ENCODE measurements around the gene PGD. TPM values are rescaled to one million over a fixed set of nuclear protein-coding genes. Genes with fewer than 3 reads are reported as not detected.
"Not testable (repeated sequence)": the region's sequence is repeated elsewhere in the genome, so short reads cannot be mapped to it uniquely, and the experiment has no call there.

Gene PGD
- total RNA-seq, 2 experiments from 2014 or later, result 91.6 to 93.7 TPM

DNA sequence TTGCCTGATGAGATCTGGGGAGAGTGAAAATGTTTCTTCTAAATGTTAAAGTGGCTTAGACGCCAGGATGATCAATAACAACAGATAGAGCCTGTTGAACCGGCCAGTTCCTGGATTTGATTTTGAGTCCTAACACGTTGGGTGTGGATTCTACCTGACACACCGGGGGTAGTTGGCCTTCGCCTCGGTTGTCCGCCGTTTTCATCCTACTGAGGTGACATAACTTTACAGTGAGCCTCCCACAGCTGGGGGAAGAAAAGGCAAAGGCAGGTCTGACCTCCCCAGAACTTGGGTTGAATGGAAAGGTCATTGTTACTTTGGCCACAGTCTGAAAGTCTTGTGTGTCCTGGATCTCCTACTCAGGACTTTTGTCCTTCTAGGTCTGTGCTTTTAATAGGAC, 1.1 kb downstream of the PGD start:
- intact Hi-C loops (cut with DNase I, micrococcal nuclease), result no loop called here
- Mint-ChIP-seq H3K27ac (peak overlapping the region; percentile 78), H3K9me3 (ENCODE audit: low read depth) (no peaks in the 10 kb centered on the region), H3K36me3 (ENCODE audit: low read depth) (peaks cover 32% of the 10 kb centered on the region), H3K4me1 (peaks cover 31% of the 10 kb centered on the region), H3K27me3 (no peaks in the 10 kb centered on the region), H3K4me3 (peak overlapping the region; percentile 86)
- DNase-seq, result no peak
- CTCF ChIA-PET, result interaction anchor here (0.6 to 1.8 kb wide), 5 partner anchors 11 to 230 kb away, joined by 3 to 5 read pairs (median 3); no protein-coding TSS in a partner anchor
- POLR2A ChIA-PET, result interaction anchor here (0.6 to 0.9 kb wide), 2 partner anchors 24 to 747 kb away, joined by 3 to 5 read pairs; no protein-coding TSS in a partner anchor
- no peak for ATAC-seq

DNA sequence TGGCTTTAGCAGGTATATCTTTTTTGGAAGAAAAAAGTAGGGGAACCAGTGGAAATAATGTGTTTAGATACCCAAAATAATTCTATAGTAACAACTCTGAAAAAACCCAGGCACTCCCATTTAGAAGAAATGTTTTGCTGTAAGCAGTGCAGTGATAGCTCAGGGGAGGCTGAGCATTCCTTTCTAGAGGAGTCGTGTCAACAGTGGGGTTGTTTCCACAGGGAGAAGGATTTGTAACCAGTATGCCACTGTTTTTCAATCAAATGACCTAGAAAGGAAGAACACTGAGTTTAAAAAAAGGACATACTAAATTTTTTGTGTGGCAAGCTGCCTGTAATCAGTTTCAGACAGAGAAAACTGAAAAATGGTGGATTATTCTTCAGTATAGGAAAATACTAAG, 2.4 kb downstream of the PGD start:
- Mint-ChIP-seq H3K4me3 (no peak overlapping the region), H3K4me1 (peaks cover 31% of the 10 kb centered on the region), H3K27ac (no peak overlapping the region), H3K36me3 (ENCODE audit: low read depth) (peaks cover 34% of the 10 kb centered on the region), H3K27me3 (no peaks in the 10 kb centered on the region), H3K9me3 (ENCODE audit: low read depth) (no peaks in the 10 kb centered on the region)
- intact Hi-C loops (cut with DNase I, micrococcal nuclease), result no loop called here
- no peak for ATAC-seq
- CTCF ChIA-PET, result interaction anchor here (0.6 to 1.4 kb wide), 4 partner anchors 13 to 1542 kb away, joined by 3 to 4 read pairs (median 3); no protein-coding TSS in a partner anchor
- DNase-seq, result no peak
- POLR2A ChIA-PET, result no interaction called here

DNA sequence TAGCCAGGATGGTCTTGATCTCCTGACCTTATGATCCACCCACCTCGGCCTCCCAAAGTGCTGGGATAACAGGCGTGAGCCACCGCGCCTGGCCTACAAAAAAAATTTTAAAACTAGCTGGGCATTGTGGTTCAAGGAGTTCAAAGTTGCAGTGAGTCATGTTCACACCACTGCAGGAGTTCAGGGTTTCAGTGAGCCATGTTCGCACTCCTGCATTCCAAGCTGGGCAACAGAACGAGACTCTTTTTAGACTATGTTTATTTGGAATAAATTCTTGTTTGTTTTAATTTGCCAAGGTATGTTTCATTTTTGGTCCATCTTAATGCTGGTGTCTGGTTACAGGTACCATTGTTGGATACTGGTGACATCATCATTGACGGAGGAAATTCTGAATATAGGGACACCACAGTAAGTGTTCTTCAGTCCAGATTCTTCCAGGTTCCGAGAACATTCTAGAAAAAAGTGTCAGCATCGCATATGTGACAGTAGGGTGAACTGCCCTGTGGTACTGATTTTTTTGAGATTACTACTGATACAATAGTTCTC, 3.9 kb downstream of the PGD start:
- Mint-ChIP-seq H3K36me3 (ENCODE audit: low read depth) (peaks cover 49% of the 10 kb centered on the region), H3K27me3 (no peaks in the 10 kb centered on the region), H3K27ac (no peak overlapping the region), H3K4me1 (peaks cover 31% of the 10 kb centered on the region), H3K9me3 (ENCODE audit: low read depth) (no peaks in the 10 kb centered on the region), H3K4me3 (no peak overlapping the region)
- ChIA-PET POLR2A (no interaction called here), CTCF (no interaction called here)
- ATAC-seq, result no peak
- intact Hi-C loops (cut with DNase I, micrococcal nuclease), result no loop called here
- no peak for DNase-seq

DNA sequence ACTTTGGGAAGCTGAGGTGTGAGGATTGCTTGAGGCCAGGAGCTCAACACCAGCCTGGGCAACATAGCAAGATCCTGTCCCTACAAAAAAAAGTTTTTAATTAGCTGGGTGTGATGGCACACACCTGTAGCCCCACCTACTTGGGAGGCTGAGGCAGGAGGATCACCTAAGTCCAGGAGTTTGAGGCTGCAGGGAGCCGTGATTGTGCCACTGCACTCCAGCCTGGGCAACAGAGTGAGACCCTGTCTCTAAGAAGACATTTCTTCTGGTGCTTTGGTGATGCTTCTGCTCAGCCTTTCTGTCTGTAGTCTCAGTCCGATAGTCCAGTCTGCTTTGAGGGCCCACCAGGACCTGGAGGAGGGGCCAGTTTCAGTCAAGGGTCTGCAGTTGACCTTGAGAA, 8.3 kb downstream of the PGD start:
- POLR2A ChIA-PET, result no interaction called here
- peaks cover 54% of the 10 kb centered on the region for H3K36me3 Mint-ChIP-seq (ENCODE audit: low read depth)
- DNase-seq, result no peak
- H3K27me3 Mint-ChIP-seq, result no peaks in the 10 kb centered on the region
- no peak overlapping the region for H3K27ac Mint-ChIP-seq
- H3K9me3 Mint-ChIP-seq (ENCODE audit: low read depth), result no peaks in the 10 kb centered on the region
- H3K4me3 Mint-ChIP-seq, result no peak overlapping the region
- intact Hi-C loops (cut with DNase I, micrococcal nuclease), result no loop called here
- CTCF ChIA-PET, result interaction anchor here (0.6 kb wide), 1 partner anchor 42 kb away, joined by 3 read pairs; no protein-coding TSS in a partner anchor
- no peak for ATAC-seq
- H3K4me1 Mint-ChIP-seq, result peaks cover 9% of the 10 kb centered on the region

DNA sequence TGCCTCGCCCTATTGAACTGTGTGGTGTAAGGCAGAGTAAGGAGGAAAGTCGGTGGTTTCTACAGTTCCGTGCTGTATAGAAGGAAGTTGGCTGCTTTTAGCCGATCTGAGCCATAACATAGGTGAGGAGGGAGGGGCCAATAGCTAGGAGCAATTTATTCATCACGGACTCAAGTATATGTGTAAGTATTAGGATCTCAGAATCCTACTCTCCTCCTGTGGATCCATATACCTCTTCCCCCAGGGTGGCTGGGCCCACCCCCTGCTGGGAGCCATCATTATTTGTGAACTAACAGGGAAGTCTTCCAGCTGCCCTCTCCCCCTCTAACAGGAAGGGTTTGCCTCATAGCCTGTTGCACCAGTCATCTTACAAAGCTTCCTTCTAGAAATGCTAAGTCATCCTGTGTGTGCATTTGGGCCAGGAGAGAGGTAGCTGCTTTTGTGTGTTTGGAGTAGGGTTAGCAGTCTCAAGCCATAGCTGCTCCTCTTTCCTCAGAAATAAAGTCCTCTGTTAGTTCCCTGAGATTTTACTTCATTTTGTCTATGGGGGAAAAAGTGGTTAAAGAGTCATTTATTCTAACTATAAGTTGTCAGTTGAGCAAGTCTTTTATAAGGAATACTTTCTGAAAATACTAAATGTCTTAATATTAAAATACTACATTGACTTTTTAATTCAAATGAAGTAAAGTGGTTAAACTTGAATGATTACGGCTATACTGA, 16.5 kb downstream of the PGD start:
- peak; percentile 68 for ATAC-seq
- intact Hi-C loops (cut with DNase I, micrococcal nuclease), result no loop called here
- peaks cover 51% of the 10 kb centered on the region for H3K36me3 Mint-ChIP-seq (ENCODE audit: low read depth)
- H3K4me1 Mint-ChIP-seq, result peaks cover 6% of the 10 kb centered on the region
- H3K27me3 Mint-ChIP-seq, result no peaks in the 10 kb centered on the region
- CTCF ChIA-PET, result interaction anchor here (0.6 to 1.0 kb wide), 2 partner anchors 15 to 277 kb away, joined by 4 read pairs; partner anchors contain the start of gene CENPS
- peak overlapping the region; percentile 83 for H3K27ac Mint-ChIP-seq
- no peak for DNase-seq
- no peaks in the 10 kb centered on the region for H3K9me3 Mint-ChIP-seq (ENCODE audit: low read depth)
- POLR2A ChIA-PET, result interaction anchor here (0.6 kb wide), 1 partner anchor 149 kb away, joined by 3 read pairs; no protein-coding TSS in a partner anchor
- no peak overlapping the region for H3K4me3 Mint-ChIP-seq

DNA sequence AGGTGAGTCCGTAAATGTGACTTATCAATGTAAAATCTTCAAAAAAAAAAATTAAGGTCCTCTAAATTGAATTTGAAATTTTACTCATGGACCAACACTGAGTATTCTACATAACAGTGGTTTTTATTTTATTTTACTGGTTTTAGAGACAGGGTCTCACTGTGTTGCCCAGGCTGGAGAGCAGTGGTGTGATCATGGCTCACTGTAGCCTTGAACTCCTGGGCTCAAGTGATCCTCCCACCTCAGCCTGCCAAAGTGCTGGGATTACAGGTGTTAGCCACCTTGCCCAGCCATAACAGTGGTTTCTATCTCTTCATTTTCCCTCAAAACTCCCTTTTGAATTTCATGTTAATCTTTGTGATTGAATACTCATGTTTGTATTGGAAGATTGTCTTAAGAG, 17.1 kb downstream of the PGD start:
- POLR2A ChIA-PET; H3K27ac Mint-ChIP-seq; H3K9me3 Mint-ChIP-seq (ENCODE audit: low read depth); H3K4me1 Mint-ChIP-seq; H3K4me3 Mint-ChIP-seq; H3K27me3 Mint-ChIP-seq; intact Hi-C loops (cut with DNase I, micrococcal nuclease); ATAC-seq; DNase-seq: not testable (repeated sequence)
- H3K36me3 Mint-ChIP-seq (ENCODE audit: low read depth), result peaks cover 49% of the 10 kb centered on the region
- CTCF ChIA-PET, result interaction anchor here (0.9 to 1.0 kb wide), 2 partner anchors 14 to 78 kb away, joined by 3 to 4 read pairs; partner anchors contain the start of gene CENPS

DNA sequence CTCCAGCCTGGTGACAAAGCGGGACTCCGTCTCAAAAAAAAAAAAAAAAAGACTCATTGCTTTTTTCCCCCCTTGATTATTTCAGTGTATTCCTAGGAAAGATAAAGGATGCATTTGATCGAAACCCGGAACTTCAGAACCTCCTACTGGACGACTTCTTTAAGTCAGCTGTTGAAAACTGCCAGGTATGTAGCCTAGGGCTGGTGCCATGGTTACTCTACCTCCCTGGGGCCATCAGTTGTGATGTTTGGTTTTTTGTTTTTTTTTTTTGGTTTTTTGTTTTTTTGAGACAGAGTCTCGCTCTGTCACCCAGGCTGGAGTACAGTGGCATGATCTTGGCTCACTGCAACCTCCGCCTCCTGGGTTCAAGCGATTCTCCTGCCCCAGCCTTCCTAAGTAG, 19.9 kb downstream of the PGD start:
- ATAC-seq; DNase-seq; H3K4me1 Mint-ChIP-seq; CTCF ChIA-PET; intact Hi-C loops (cut with DNase I, micrococcal nuclease); H3K4me3 Mint-ChIP-seq; H3K27ac Mint-ChIP-seq; H3K9me3 Mint-ChIP-seq (ENCODE audit: low read depth); H3K27me3 Mint-ChIP-seq: not testable (repeated sequence)
- POLR2A ChIA-PET, result interaction anchor here (0.6 kb wide), 2 partner anchors 47 to 253 kb away, joined by 3 to 4 read pairs; no protein-coding TSS in a partner anchor
- peaks cover 29% of the 10 kb centered on the region for H3K36me3 Mint-ChIP-seq (ENCODE audit: low read depth)

DNA sequence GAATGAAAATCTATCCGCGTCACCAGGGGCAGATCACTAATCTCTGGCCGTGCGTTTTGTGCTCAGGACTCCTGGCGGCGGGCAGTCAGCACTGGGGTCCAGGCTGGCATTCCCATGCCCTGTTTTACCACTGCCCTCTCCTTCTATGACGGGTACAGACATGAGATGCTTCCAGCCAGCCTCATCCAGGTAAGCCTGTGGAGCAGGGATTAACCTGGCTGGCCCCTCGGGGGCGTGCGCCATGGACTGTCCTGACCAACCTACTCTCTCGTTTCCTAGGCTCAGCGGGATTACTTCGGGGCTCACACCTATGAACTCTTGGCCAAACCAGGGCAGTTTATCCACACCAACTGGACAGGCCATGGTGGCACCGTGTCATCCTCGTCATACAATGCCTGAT, 20.5 kb downstream of the PGD start:
- Mint-ChIP-seq H3K27me3 (no peaks in the 10 kb centered on the region), H3K4me3 (no peak overlapping the region), H3K4me1 (peaks cover 6% of the 10 kb centered on the region), H3K36me3 (ENCODE audit: low read depth) (peaks cover 29% of the 10 kb centered on the region), H3K27ac (no peak overlapping the region), H3K9me3 (ENCODE audit: low read depth) (no peaks in the 10 kb centered on the region)
- POLR2A ChIA-PET, result no interaction called here
- no peak for DNase-seq
- intact Hi-C loops (cut with DNase I, micrococcal nuclease), result no loop called here
- CTCF ChIA-PET, result no interaction called here
- ATAC-seq, result no peak

DNA sequence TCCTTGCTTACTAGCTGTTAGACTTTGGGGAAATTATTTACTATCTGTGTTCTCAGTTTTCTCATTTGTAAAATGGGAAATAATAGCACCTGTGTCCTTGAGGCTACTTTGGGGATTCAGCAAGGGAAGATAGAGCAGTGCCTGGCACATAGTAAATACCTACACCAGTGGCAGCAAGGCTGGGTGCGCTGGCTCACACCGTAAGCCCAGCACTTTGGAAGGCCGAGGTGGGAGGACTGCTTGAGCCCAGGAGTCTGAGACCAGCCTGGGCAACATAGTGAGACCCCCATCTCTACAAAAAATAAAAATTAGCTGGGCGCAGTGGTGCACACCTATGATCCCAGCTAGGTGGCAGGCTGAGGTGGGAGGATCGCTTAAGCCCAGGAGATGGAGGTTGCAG, 22.8 kb downstream of the PGD start:
- no peak for ATAC-seq

DNA sequence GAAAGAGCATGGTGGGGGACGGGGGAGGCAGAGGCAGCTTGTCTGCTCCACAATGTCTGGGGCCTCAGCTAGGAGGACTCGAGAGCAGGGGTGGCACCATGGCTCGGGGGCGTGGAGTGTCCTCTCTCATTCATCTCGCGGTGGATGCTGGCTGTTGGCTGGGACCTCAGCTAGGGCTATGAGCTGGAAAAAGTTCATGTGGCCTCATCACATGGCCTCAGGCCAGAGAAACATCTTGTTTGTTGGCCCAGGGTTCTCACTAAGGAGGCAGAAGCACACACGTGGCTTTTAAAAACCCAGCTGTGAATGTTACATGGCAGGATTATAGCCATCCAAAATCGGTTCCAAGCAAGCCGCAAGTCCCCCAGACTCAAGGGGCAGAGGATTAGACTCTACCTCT, 25.2 kb downstream of the PGD start:
- CTCF ChIA-PET, result no interaction called here
- peaks cover 12% of the 10 kb centered on the region for H3K36me3 Mint-ChIP-seq (ENCODE audit: low read depth)
- H3K27me3 Mint-ChIP-seq, result no peaks in the 10 kb centered on the region
- POLR2A ChIA-PET, result interaction anchor here (0.7 kb wide), 1 partner anchor 24 kb away, joined by 3 read pairs; no protein-coding TSS in a partner anchor
- H3K27ac Mint-ChIP-seq, result no peak overlapping the region
- H3K4me1 Mint-ChIP-seq, result peaks cover 2% of the 10 kb centered on the region
- no peaks in the 10 kb centered on the region for H3K9me3 Mint-ChIP-seq (ENCODE audit: low read depth)
- DNase-seq, result no peak
- ATAC-seq, result no peak
- H3K4me3 Mint-ChIP-seq, result no peak overlapping the region
- intact Hi-C loops (cut with DNase I, micrococcal nuclease), result no loop called here

More for the DNA sequence above, 22.8 kb downstream of the PGD start:
- DNase-seq, result no peak
- no peaks in the 10 kb centered on the region for H3K4me1 Mint-ChIP-seq
- no peak overlapping the region for H3K27ac Mint-ChIP-seq
- no peaks in the 10 kb centered on the region for H3K9me3 Mint-ChIP-seq (ENCODE audit: low read depth)
- H3K4me3 Mint-ChIP-seq, result no peak overlapping the region
- H3K36me3 Mint-ChIP-seq (ENCODE audit: low read depth), result peaks cover 20% of the 10 kb centered on the region
- CTCF ChIA-PET, result interaction anchor here (0.6 to 1.0 kb wide), 3 partner anchors 9 to 435 kb away, joined by 3 to 5 read pairs (median 3); no protein-coding TSS in a partner anchor
- no peaks in the 10 kb centered on the region for H3K27me3 Mint-ChIP-seq
- POLR2A ChIA-PET, result no interaction called here
- intact Hi-C loops (cut with DNase I, micrococcal nuclease), result no loop called here

DNA sequence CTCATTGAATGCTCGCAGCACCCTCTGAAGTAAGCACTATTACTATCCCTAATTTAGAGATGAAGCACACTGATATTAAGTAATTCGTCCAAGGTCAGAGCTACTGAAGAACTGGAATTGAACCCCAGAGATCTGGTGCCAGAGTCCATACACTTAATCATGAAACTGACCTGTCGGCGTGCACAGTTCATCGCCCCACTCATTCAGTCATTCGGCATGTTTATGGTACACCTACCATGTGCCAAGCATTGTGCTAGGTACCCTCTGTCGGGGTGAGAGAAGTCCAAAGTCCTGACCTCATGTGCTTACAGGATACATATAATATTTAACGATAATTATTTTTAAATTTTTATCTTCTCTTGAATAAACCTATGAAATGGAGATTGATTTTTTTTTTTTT, 25.8 kb downstream of the PGD start:
- ChIA-PET CTCF (no interaction called here), POLR2A (no interaction called here)
- Mint-ChIP-seq H3K36me3 (ENCODE audit: low read depth) (peaks cover 7% of the 10 kb centered on the region), H3K4me1 (peaks cover 6% of the 10 kb centered on the region), H3K27me3 (no peaks in the 10 kb centered on the region), H3K4me3 (no peak overlapping the region), H3K27ac (no peak overlapping the region), H3K9me3 (ENCODE audit: low read depth) (no peaks in the 10 kb centered on the region)
- DNase-seq (no peak), ATAC-seq (no peak)
- intact Hi-C loops (cut with DNase I, micrococcal nuclease), result loop anchor here in 1 of 2 experiments (5.0 kb wide), 1 partner anchor 472 kb away; no protein-coding TSS in a partner anchor
